Activated CD8-positive, alpha-beta memory T cell treated with anti-CD3 and anti-CD28 coated beads for 24 hours (primary cell): ENCODE data around the gene SELENOI.
"Not testable (repeated sequence)": the region's sequence is repeated elsewhere in the genome, so short reads cannot be mapped to it uniquely, and the experiment has no call there.

Source experiments
- DNase-seq: peaks from one replicate; pipeline ENCODE4 v3.0.0-alpha.2; 2020

Gene SELENOI

DNA sequence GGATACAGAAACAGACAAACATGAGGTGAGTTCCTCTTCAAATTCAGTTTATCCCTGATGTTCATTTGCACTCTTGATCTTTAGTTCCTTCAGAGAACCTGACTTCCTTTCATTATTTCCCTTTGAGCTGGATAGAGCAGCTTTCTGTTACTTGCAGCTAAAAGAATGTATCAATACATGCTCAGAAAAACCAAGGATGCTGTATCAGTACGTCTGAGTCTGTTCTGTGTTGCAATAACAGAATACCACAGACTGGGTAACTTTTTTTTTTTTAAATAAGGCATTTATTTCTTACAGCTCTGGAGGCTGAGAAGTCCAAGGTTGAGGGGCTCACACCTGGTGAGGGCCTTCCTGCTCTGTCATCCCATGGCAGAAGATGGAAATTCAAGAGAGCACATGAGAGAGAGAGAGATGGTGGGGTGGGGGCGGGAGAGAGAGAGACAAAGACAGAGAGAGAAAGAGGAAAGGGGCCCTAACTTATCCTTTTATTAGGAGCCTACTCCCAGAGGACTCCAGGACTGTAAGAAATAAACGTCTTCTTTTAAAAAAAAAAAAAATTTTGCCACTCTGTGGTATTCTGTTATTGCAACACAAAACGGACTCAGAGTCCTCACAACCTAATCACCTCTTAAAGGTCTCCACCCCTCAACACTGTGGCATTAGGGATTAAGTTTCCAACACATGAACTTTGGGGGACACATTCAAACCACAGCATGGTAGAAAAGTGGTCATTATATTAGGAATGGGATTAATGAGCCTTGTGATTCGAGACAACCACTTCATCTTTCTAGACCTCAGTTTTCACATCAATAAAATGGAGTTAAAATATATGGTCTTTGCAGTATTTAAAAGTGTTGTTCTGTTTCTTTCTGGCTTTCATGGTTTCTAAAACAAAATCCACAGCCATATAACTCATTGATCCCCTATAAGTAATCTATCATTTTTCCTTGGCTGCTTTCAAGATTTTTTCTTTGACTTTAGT, 18.4 kb upstream of the SELENOI start:
- no peak for DNase-seq

DNA sequence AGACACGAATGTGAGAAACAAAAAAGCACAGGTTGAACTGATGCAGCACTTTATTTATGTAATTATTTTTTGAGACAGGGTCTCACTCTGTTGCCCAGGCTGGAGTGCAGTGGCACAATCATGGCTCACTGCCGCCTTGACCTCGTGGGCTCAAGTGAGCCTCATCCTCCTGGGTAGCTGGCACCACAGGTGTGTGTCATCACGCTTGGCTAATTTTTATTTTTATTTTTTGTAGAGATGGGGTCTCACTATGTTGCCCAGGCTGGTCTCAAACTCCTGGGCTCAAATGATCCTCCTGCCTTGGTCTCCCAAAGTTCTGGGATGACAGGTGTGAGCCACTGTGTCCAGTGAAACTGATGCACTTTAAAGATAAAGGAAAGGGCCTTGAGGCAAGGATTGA, 16.9 kb upstream of the SELENOI start:
- not testable (repeated sequence) for DNase-seq

DNA sequence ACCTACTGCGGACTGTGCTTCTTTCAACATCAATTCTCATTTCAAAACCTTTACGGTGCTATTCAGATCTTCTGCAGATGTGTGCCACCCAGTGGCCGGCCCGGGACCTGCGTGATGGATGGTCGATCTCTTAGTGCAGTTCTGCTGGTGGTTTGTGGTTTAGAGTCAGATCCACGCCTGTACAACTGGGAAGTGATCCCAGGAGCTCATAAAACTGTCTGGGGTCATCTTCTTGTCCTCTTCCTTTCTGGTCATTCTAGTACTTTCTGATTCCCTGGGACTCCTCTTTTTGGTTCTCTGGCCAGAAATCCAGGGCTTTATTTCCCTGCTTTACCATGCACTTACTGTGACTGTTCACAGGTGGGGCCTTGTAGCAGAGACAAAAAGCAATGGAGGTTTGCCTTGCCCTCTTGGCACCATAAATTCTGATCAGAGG, 15.8 kb upstream of the SELENOI start:
- DNase-seq = peak; percentile 89

DNA sequence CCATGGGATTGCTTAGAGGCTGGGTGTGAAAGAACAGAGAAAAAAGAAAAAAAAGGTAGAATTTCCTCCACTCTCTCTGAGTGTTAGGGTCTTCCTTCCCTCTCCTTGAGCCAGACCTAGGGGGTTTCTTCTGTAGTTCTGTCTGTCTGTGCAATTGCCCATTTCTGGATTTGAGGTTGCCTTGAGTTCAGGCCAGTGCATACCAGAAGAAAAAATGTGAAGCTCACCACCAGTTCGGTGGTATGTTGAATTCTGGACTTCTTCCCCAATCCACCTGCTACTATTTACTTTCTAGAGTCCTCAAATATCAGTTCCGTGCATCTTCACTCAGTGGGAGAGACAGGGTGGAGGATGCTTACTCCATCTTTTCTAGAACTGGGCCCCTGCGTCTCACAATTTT, 15.3 kb upstream of the SELENOI start:
- no peak for DNase-seq

DNA sequence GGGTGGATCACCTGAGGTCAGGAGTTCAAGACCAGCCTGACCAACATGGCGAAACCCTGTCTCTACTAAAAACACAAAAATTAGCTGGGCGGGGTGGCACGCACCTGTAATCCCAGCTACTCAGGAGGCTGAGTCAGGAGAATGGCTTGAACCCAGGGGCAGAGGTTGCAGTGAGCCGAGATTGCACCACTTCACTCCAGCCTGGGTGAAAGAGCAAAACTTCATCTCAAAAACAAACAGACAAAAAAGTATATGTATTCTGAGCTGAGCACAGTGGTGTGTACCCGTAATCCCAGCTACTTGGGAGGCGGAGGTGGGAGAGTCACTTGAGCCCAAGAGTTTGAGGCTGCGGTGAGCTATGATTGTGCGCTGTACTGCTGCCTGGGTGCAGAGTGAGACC, 14.6 kb upstream of the SELENOI start:
- DNase-seq = not testable (repeated sequence)

DNA sequence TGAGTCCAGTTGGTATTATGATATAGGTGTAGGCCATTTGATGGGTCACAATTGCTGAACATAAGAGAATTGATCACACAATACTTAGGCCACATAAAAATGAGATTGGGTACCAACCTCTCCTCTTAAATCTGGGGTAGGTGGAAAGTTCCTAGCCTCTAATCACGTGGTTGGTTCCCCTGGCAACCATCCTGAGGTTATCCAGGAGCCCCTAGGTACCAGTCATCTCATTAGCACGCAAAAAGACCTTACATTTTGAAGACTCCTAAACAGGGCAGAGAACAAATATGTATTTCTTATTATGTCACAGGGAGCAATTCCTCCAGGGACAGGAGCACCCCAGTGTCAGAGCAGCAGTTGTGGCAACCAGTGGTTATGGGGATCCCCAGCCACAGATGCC, 12.7 kb upstream of the SELENOI start:
- DNase-seq = no peak

DNA sequence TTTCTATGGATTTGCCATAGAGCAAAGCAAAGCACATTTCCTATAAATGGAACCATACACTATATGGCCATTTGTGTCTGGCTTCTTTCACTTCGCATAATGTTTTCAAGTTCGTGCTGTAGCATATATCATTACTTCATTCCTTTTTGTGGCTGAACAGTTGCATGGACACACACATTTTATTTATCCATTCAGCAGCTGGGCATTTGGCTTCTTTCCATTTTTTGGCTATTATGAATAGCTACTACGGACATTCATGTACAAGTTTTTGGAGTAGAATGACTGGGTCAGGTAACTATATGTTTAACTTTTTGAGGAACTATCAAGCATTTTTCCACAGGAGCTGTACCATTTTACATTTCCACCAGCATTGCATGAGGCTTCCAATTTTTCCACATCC, 10.7 kb upstream of the SELENOI start:
- no peak for DNase-seq

DNA sequence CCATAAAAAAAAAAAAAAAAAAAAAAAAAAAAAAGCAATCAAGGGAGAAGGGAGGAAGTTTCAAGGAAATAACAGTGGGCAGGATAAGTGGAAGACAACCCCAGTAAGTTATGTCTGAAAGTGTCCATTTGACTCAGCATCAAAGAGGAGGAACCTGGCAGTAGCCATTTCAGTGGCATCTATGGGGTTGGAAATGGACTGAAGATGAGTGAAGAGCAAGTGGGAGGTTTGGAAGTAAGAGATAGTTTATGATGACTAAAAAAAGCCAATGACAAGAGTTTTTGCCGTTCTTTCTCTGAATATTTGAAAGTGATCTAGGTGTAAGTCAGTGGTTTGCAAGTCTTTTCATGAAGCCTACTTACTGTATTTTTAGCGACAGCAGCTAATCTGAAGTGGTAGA, 9.2 kb upstream of the SELENOI start:
- DNase-seq = no peak

DNA sequence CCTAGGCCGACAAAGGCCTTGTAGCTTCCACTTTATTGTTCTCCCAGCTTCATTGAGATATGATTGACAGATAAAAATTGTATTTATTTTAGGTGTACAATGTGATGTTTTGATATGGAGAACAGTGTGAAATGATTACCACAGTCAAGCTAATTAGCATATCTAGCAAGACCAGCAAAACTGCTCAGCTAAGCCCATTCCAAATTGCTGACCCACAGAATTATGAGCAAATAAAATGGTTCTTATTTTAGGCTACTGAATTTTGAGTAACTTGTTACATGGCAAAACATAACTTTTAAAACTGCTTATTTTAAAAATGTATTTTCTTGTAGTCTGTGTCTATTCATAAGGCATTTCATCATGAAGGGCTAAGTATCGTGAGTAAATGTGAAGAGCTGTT, 8.6 kb upstream of the SELENOI start:
- no peak for DNase-seq

DNA sequence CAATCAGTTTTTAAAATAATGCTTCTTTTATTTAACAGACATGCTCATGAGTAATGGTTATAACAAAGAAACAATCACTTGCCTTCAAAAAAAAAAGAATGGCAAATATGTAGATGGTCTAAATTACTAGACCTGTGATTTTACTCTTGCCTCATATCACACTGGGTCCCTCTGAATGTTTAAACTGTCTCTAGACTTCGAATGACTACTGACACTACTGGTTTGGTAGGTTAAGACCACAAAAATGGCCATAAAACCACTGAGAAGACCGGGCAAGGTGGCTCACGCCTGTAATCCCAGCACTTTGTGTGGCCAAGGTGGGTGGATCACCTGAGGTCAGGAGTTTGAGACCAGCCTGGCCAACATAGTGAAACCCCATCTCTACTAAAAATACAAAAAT, 5.1 kb upstream of the SELENOI start:
- DNase-seq = no peak

DNA sequence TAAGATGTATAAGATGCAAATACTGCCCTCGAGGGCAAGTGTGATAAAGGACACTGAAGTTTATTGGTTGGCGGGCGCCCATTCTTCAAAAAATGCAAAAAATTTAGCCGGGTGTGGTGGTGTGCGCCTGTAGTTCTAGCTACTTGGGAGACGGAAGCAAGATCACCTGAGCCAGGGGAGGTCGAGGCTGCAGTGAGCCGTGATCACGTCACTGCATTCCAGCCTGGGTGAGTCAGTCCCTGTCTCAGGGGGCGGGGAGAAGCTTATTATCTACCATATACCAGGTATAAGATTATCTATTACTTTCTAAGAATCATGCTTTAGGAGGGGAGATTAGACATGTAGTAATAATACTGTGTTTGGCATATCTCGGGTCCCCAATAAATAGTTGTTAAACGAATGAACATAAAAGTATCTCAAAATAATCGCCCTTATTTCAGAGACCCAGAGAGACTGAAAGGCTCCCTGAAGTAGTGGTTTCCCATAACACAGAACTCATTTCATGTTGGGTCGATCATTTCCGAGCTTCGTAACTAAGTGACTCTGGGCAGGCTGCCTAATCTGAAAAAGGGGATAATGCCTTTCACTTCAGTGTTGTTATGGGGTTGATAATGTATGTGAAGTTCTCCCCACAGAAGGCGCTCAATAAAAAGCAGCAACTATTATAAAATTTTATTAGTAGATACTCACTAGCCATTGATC, 1.2 kb upstream of the SELENOI start:
- DNase-seq = no peak

DNA sequence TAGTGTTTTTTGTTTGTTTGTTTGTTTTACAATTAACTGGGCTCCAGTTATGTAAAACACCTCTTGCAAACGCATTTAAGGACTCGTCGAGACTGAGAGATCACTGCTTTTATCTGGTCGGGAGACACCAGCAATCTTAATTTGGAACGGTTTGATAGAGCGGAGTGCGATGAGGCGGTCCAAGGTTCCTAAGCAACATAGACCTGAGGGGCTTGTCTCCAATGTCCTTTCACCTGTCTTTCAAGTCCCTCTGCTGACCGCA, 729 bp upstream of the SELENOI start:
- no peak for DNase-seq

DNA sequence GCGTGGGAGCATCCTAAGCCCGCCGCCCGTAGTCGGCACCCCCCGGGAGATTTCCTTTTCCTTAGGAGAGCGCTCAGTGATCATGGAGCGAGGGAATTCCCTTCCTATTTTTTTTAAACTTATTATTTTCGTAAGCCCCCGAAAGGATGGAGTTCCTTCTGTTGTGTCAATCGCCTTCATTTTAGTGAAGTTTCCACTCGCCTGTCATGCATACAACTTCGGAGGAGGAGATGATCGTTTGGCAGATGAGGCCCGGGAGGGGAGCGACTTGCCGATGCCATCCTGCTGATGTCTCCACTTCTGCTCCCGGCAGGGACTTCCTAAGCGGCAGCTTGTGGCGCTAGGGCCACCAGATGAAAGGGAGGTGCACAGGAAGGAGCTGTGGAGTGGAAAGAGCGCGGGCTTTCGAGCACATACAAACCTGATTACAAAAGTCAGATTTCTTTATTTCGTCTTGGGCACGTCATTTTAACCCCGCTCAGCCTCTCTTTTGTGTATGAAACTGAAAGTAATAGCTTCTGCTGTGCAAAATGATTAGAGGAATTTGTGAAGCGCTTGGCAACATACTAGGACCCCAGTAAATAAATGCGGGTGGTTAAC, 611 bp downstream of the SELENOI start, which contains the start of gene ADGRF3:
Gene ADGRF3 (minus strand): TSS at position 336 of the 600 bp plus-strand sequence. CDS start 555 bp downstream, outside the sequence.
- peak; percentile 84 for DNase-seq

DNA sequence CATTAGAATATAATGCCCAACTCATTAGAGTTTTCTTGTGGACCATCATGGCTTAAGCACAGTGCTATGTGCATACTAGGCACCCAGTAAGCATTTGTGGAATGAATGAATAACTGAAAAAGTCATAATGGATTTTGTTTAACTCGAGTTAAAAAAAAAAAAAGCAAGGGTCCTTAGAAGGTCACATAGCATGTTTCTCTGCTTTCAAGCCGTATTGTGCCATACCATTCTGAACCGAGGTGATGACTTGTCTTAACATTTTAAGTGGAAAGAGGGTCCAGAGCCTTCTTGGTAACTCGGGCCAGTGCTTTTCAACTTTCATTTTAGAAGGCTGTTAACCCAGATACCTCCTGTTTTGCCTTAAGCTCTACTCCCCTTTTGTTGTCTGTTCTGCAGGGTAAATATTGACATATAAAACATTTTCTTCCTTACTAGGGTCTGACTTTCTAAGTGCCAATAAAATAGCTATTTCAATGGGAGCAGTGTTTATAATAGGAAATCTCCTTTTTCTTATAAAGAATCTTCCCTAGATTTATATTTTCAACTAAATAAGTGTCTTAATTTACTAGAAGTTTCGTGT, 1.4 kb downstream of the SELENOI start:
- no peak for DNase-seq

DNA sequence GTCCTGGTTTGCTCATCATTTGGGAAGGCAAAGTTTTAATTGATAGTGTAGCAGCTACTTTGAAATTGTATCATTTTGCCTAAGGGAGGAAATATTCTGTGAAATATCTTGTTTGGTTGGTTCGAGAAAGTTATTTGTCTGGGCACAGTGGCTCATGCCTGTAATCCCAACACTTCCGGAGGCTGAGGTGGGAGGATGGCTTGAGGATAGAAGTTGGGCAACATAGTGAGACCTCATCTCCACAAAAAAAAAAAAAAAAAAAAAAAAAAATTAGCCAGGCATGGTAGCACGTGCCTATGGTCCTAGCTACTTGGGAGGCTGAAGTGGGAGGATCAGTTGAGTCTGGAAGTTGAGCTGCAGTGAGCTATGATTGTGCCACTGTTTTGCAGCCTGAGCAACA, 3.7 kb downstream of the SELENOI start:
- no peak for DNase-seq

DNA sequence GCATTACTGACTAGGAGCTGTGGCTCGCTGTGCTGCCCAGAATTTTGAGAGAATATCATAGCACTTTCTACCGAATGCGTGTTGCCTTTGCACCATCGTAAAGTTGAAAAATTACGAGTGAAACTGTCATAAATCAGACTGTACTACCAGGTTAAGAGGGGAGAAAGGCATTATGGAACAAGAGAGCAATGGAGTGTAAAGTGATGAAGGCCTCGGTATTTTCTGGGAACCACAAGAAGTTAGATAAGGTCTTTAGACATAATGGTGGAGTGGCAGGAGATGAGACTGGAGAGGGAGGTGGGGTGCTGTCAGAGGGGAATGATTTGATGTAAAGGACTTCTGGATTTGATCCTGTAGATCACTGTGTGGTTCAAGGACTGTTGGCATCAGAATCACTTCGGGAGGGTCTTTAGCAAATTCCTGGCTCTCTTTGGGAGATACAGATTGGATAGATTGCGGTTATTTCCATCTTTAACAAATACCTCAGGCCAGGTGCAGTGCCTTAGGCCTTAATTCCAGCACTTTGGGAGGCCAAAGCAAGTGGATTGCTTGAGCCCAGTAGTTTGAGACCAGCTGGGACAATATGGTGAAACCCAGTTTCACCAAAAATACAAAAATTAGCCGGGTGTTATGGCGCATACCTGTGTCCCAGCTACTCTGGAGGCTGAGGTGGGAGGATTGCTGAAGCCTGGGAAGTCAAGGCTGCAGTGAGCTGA, 5.6 kb downstream of the SELENOI start:
- DNase-seq = no peak

DNA sequence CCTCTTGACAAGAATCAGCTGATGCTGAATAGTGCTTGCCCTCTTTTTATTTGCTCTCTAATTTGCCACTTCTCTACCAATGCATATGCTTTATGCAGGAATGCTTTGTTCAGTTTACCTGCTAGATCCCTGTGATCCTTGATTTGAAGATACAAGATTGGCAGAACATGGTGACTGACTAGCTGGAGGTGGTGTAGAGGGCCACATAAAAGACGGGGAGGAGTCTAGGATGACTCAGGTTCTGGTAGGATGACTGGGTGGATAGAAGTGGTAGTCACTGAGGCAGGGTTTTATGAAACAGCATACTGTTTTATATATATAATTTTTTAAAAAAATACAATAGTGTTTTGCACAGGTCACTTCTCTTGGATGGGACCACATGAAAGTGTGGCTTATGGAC, 6.9 kb downstream of the SELENOI start:
- DNase-seq = no peak

DNA sequence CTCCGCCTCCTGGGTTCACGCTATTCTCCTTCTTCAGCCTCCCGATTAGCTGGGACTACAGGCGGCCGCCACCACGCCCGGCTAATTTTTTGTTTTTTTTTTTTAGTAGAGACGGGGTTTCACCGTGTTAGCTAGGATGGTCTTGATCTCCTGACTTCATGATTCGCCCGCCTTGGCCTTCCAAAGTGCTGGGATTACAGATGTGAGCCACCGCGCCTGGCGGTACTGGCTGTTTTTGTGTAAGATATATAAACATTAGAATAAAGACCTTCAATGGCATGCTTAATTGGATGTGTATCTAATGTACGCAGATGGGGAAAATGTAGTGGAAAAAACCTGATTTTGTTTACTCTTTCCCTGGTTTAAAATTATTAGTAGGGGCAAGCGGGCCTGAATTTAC, 8.5 kb downstream of the SELENOI start:
- DNase-seq = not testable (repeated sequence)

DNA sequence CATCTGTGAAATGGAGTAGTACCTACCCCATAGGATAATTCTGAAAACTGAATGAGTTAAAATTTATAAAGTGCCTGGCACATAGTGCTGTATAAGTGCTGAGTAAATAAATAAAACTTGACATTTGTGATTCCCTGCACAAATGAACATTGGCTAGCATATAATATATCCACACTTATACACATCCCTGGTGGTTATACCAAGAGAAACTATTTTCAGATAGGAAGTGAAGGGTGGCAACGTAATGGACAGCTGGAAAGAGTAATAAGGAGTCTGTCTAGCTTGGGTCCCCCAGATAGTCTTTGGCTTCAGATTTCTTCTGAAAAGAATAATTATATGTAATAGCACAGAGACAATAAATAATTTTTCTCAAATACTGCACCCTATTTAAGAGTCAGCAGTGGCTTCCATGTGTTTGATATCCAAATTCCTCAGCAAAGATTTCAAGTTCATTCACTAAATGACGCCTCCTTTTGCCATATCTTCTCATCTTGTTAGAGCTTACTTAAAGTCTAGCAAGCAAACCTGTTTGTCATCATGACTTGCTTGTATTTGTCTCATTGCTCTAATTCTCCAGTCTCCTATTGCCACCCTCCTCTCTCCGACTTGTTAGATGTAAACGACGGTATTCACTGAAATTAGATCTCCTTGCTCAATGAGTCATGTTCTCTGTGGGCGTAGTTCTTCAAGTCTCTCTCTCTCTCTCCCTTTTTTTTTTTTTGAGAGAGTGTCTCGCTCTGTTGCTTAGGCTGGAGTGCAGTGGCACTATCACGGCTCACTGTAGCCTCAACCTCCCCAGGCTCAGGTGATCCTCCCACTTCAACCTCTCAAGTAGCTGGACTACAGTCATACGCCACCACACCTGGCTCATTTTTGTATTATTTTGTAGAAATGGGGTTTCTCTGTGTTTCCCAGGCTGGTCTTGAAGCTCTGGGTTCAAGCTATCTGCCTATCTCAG, 9.4 kb downstream of the SELENOI start:
- no peak for DNase-seq

DNA sequence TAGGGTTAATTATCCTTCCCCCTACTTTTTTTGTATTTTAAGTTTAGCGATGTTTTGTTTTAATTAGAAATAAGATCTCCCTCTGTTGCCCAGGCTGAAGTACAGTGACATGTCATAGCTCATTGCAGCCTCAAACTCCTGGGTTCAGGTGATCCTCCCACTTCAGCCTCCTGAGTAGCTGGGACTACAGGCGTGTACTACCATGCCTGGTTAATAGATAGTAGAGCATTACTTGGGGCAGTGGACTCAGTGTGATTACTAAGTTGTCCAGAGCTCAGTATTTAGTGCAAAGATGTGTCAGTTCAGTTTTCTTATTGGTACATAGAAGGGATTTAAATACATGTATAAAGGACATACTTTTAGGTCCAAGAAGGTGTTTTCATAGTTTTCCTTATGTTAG, 10.2 kb downstream of the SELENOI start:
- DNase-seq = no peak

DNA sequence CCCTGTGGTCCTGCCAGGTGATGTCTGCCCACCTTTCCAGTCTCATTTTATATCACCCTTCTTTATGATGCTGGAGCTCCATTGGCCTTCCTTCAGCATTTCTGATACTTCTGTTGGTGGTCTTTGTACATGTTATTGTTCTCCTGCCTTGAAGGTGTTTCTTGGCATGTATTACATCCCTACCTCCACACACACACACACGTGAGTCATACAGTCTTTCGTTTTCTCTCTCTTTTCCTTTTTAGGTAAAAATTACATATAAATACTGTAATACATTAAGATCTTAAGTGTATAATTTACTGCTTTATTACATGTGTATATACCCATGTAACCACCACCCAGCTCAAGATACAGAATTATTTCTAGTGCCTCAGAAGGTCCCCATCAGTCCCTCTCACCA, 10.8 kb downstream of the SELENOI start:
- DNase-seq = no peak
